IMR-90 (cell line): ENCODE measurements around the gene POC1B.

Source experiments
- POLR2A ChIP-seq: IDR thresholded peaks from 2 replicates; pipeline ENCODE4 v1.6.1; 2012; ENCODE audit warnings: mild to moderate bottlenecking, low read depth, low read length
- SMC3 ChIP-seq: fragments of 150-350 bp; IDR thresholded peaks from 2 replicates; pipeline ENCODE4 v1.6.1; 2016; ENCODE audit warnings: low read depth, mild to moderate bottlenecking, antibody characterized with exemption, low read length, moderate library complexity

DNA sequence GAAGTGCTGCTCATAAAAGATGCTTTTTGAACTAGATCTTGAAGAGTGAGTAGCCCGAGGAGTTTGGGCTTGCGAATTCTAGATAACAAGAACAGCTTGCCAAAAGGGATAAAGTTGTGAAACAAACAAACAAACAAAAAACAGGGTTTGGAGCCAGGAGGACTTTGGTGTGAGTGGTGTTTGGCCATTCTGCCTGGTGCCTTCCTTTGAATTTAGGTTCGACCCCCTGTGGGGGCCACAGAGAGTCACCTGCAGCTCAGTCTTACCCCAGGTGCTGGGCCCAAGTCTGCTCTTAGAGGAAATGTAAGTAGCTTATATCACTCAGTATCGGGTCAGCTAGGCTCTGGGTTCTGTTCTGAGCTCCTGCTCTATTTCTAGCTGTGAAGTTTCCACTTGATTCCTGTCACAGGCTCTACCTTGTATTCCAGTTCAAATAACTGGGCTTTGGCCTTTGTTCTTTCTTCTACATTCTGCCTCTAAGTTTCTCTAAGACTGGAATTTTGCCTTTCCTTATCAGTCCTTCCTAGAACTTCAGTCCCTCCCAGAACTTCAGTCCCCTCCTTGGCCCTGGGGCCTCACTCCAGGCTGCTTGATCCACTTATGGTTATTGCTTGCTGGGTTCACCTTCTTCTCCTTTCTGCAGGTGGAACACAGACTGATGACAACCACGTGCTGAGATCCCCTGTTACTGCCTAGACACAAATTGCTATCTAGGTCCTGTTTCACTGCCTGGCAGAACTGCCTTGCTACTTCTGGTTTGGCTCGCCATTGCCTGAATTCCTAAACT, 153.1 kb downstream of the POC1B start:
- no peak for TF ChIP-seq POLR2A
- TF ChIP-seq SMC3 = no peak
